Measurements from ENCODE around the gene RAB6B.

GRCh38 chr3:133882986-133883586 is 12.6 kb downstream of the RAB6B start:
- TF ChIP-seq, protein P1, sequence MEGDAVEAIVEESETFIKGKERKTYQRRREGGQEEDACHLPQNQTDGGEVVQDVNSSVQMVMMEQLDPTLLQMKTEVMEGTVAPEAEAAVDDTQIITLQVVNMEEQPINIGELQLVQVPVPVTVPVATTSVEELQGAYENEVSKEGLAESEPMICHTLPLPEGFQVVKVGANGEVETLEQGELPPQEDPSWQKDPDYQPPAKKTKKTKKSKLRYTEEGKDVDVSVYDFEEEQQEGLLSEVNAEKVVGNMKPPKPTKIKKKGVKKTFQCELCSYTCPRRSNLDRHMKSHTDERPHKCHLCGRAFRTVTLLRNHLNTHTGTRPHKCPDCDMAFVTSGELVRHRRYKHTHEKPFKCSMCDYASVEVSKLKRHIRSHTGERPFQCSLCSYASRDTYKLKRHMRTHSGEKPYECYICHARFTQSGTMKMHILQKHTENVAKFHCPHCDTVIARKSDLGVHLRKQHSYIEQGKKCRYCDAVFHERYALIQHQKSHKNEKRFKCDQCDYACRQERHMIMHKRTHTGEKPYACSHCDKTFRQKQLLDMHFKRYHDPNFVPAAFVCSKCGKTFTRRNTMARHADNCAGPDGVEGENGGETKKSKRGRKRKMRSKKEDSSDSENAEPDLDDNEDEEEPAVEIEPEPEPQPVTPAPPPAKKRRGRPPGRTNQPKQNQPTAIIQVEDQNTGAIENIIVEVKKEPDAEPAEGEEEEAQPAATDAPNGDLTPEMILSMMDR (IDR thresholded peaks at IDR 0.05): no peak
- TF ChIP-seq POLR2A (IDR thresholded peaks at IDR 0.05): no peak
